ENCODE results near the gene FOXP1.

- TF ChIP-seq CTCF (optimal IDR thresholded peaks at IDR 0.05 in 1 of 3, IDR thresholded peaks at IDR 0.05 in 1 of 3, conservative IDR thresholded peaks at IDR 0.05 in 1 of 3; ENCODE audit: extremely low read depth in 1 of 3, insufficient read depth in 2 of 3, low read length in 3 of 3) (no peak), EZH2 (IDR thresholded peaks at IDR 0.05; ENCODE audit: low read length) (no peak)
These were observed 464.4 kb downstream of the FOXP1 start for GRCh38 chr3:71119171-71119570.

Measured in keratinocyte (primary cell).